T-helper 2 cell treated with Interferon-gamma antibody and Interleukin-4, amounts not matched to agents 5 μg/mL and 100 μg/mL, for 36 hours (primary cell): Measurements from ENCODE around the gene MEI1.

Source experiments
- DNase-seq: peaks from one replicate; pipeline ENCODE4 v3.0.0; 2021; ENCODE audit warnings: low spot score
- H3K27ac Mint-ChIP-seq: one replicate; pipeline ENCODE4 v1.8.0; 2021; ENCODE audit warnings: mild to moderate bottlenecking, mixed read lengths
- H3K27me3 Mint-ChIP-seq: one replicate; pipeline ENCODE4 v1.8.0; 2021; ENCODE audit warnings: low read depth, mixed read lengths
- H3K36me3 Mint-ChIP-seq: one replicate; pipeline ENCODE4 v1.8.0; 2021; ENCODE audit warnings: low read depth, mixed read lengths
- H3K4me1 Mint-ChIP-seq: one replicate; pipeline ENCODE4 v1.8.0; 2021; ENCODE audit warnings: low read depth, mixed read lengths
- H3K4me3 Mint-ChIP-seq: one replicate; pipeline ENCODE4 v1.8.0; 2022; ENCODE audit warnings: mild to moderate bottlenecking, moderate library complexity, mixed read lengths
- H3K9me3 Mint-ChIP-seq: one replicate; pipeline ENCODE4 v1.8.0; 2021; ENCODE audit warnings: mixed read lengths

Gene MEI1

DNA sequence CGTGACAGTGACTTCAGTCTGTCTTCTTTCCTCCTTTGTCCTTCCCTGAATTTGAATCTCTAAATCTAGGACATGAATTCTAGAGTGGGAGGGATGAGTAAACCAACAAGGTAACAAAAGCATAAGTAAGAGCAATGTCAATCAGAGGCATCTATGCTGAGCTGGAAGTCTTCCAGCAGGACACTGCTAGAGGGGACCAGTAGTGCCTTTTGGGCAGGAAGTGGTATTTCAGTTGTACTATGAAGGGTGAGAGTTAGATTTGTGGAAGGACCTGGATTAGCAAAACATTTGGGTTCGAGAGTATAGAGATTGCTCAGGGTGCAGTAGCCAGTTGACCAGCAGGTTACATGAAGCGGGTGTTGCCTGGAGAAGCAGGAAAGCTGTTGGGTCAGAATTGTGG, 40.3 kb downstream of the MEI1 start:
- Mint-ChIP-seq H3K4me3 (no peak overlapping the region), H3K9me3 (no peaks in the 10 kb centered on the region), H3K4me1 (peaks cover 6% of the 10 kb centered on the region), H3K36me3 (no peaks in the 10 kb centered on the region), H3K27me3 (peaks cover 12% of the 10 kb centered on the region), H3K27ac (no peak overlapping the region)
- DNase-seq: no peak

DNA sequence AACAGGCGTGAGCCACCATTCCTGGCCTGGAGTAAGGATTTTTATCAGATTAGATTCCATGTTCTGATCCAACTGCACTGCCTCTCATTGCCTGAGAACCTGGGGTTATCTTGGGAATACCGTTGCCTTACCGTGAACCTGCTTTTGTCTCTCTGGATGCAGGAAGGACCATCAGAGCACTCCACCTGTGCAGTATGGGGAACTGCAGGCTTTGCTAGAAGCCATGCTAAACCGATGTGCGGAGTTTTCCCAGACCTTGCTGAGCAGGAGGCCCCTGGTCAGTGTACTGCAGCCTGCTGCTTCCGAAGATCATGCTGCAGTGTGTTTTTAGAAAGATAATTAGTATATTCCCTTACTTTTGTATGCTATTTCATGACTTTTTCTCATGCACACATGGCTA, 43.6 kb downstream of the MEI1 start:
- Mint-ChIP-seq H3K4me3 (no peak overlapping the region), H3K27me3 (peaks cover 28% of the 10 kb centered on the region), H3K9me3 (no peaks in the 10 kb centered on the region), H3K36me3 (no peaks in the 10 kb centered on the region), H3K27ac (no peak overlapping the region), H3K4me1 (peaks cover 11% of the 10 kb centered on the region)
- no peak for DNase-seq

DNA sequence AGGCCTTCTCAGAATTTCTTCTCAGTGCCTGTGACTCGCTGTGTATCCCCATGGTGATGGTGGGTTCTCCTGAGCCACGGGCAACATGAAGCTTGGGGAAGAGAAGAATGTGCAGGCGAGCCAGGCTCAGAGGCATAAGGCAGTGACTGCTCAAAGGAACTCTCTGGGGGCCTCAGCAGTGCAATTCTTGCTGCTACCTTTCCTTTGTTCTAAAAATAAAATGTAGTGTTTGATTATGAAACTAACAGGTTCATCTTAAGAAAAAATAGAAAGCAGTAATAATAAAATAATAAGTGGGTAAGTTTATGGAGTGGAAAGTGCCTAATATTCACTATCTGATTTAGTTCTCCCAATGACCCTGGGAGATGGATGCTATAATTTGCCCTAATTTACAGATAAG, 46.7 kb downstream of the MEI1 start:
- Mint-ChIP-seq H3K9me3 (no peaks in the 10 kb centered on the region), H3K36me3 (no peaks in the 10 kb centered on the region), H3K27ac (no peak overlapping the region), H3K4me3 (no peak overlapping the region), H3K4me1 (peaks cover 4% of the 10 kb centered on the region), H3K27me3 (peaks cover 36% of the 10 kb centered on the region)
- no peak for DNase-seq

DNA sequence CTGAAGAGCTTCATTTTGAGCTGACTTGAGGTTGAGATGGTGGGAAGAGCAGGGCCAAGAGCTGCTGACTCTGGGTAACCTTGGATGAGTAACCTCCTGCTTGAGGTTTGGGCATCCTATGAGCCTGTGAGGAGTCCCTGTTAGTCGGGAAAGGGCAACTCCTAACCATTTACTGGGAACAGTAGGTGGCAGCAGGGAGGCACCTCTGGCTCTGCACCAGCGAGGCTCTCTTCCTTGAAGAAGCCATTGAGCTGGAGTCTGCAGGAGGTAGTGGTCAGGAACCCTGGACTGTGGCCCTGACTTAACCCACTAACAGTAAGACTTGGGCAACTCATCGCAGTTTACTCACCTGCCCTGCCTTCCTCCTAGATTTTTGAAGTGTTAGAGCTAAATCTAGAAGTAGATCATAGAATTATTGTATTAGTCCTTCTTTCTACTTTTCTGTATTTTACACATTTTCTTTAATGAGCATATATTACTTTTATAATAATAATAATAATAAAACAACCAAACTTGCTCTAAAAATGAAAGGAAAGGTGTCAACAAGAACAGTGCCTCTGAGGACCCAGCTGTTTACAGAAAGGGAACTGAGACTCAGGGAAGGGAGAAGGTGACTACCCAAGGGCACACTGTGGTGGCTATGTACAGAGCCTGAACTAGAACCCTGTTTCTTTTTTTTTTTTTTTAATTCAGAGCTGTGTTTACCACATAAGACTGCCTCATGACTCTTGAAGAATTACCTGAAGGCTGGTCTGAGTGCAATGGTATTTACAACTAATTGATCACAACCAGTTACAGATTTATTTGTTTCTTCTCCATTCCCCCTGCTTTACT, 47.5 kb downstream of the MEI1 start:
- H3K4me1 Mint-ChIP-seq: peaks cover 4% of the 10 kb centered on the region
- DNase-seq: peak; percentile 50
- H3K36me3 Mint-ChIP-seq: no peaks in the 10 kb centered on the region
- H3K27me3 Mint-ChIP-seq: peaks cover 31% of the 10 kb centered on the region
- no peak overlapping the region for H3K27ac Mint-ChIP-seq
- no peaks in the 10 kb centered on the region for H3K9me3 Mint-ChIP-seq
- H3K4me3 Mint-ChIP-seq: no peak overlapping the region

DNA sequence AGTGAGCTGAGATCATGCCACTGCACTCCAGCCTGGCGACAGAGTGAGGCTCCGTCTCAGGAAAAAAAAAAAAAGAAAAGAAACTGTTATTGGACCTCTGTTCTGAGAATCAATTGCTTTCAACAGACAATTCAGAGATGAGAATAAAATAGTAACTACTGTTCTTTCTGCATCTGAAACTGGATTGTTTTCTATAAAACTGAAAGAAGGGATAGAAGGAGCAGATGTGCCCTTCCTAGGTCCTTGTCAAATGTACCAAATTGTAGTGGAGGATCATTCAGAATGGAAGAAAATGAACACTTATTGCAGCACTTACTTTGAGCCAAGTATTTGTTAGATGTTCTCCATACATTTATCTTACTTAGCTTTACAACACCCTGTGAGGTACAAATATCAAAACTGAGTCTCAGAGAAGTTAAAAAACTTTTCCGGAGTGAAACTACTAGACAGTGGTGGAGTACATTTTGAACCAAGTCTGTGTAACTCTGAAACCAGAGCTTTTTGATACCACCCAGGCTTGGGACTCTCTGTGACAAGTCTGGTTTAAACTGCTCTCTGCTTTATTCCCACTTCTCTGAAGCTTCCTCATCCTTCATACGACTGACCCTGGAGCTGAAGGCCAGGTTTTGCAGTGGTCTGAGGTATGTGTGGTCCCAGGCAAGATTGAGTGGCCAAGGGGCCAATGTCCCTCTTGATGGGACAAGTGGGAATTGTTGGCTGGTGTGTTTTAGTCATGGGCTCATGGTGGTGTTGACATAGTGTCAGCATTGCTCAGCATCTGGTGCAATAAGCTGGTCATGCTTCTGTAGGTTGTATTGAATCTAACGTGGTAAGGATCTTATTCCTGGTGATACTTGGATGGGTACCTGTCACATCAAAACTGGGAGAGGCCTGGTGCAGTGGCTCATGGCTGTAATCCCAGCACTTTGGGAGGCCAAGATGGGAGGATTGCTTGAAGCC, 53.0 kb downstream of the MEI1 start:
- DNase-seq: no peak
- Mint-ChIP-seq H3K4me3 (no peak overlapping the region), H3K9me3 (no peaks in the 10 kb centered on the region), H3K4me1 (no peaks in the 10 kb centered on the region), H3K27ac (peak overlapping the region; percentile 33), H3K36me3 (no peaks in the 10 kb centered on the region), H3K27me3 (peaks cover 8% of the 10 kb centered on the region)

DNA sequence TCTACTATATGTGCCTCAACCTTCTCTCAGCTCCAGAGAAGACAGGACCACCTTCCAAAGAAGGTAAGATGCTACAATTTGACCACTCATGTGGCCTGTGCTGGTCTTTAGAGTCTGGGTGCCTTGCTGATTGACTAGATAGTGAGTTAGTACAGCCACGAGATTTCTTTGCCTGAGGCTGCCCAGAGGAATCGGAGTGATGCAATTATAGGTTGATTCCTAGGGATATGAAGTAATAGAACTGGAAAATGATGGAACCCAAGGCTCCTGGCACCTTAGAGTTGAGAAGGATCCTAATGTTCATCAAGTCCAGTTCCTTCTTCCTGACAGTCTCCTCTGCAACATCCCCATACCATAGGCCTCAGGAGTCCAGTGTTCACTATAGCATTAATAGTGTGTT, 54.7 kb downstream of the MEI1 start:
- Mint-ChIP-seq H3K9me3 (no peaks in the 10 kb centered on the region), H3K27me3 (peaks cover 5% of the 10 kb centered on the region), H3K4me3 (no peak overlapping the region), H3K36me3 (no peaks in the 10 kb centered on the region), H3K4me1 (no peaks in the 10 kb centered on the region), H3K27ac (no peak overlapping the region)
- no peak for DNase-seq

DNA sequence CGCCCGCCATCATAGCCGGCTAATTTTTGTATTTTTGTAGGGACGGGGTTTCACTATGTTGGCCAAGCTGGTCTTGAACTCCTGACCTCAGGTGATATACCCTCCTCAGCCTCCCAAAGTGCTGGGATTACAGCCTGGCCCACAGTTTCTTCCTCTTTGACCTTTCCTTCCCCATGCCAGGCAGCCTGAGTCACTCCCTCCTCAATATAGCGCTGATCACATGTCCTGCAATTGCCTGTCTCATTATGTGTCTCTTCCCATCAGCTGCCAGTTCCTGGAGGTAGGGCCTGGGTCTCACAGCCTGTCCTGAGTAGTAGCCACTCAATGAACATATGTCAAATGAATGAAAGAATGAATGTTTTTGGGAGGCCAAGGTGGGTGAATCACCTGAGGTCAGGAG, 58.2 kb downstream of the MEI1 start:
- no peak for DNase-seq
- Mint-ChIP-seq H3K36me3 (no peaks in the 10 kb centered on the region), H3K27ac (no peak overlapping the region), H3K9me3 (no peaks in the 10 kb centered on the region), H3K27me3 (no peaks in the 10 kb centered on the region), H3K4me3 (no peak overlapping the region), H3K4me1 (no peaks in the 10 kb centered on the region)

DNA sequence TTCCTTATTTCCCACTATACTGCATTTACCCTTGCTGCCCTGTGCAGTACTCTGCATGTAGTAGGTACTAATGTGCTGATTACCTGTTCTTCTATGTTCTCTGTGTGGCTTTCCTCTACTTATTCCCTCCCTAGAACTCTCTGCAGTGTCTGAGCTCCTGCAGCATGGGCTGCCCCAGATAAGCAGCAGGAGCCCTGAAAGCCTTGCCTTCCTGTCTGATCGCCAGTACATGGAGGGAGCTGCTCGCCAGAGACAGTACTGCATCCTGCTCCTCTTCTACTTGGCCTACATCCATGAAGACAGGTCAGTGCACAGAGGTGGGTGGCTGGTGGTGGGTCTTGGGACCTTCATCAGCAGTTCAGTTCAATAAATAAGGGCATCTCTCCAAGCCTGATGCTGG, 58.9 kb downstream of the MEI1 start:
- Mint-ChIP-seq H3K36me3 (no peaks in the 10 kb centered on the region), H3K9me3 (no peaks in the 10 kb centered on the region), H3K4me1 (peaks cover 2% of the 10 kb centered on the region), H3K4me3 (no peak overlapping the region), H3K27me3 (no peaks in the 10 kb centered on the region), H3K27ac (no peak overlapping the region)
- DNase-seq: no peak

DNA sequence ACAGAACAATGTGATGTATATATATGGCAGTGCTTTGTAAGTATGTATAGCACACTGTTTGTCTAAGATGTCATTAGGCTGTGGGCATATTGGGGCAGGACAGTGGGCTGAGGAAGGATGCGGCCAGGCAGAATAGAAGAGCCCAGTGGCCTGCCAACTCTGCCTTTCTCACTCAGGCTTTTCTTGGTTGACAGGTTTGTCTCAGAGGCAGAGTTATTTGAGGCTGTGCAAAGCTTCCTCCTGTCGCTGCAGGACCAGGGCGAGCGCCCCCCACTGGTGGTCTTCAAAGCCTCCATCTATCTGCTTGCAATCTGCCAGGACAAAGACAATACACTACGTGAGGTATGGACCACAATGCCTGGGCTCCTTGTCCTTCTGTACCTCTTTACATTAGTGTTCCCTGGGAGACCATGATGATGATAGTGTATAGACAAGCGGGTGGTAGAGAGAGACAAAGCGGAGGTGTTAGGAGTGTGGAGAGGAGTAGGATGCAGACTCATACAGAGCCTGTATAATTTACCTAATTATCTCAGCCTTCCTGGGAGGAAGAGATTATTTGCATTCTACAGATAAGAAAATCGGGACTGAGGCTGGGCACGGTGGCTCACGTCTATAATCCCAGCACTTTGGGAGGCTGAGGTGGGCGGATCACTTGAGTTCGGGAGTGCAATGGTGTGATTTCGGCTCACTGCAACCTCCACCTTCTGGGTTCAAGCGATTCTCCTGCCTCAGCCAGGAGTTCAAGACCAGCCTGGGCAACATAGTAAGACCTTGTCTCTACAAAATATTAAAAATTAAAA, 63.9 kb downstream of the MEI1 start:
- Mint-ChIP-seq H3K9me3 (no peaks in the 10 kb centered on the region), H3K27me3 (peaks cover 2% of the 10 kb centered on the region), H3K27ac (no peak overlapping the region), H3K36me3 (no peaks in the 10 kb centered on the region), H3K4me1 (peaks cover 6% of the 10 kb centered on the region), H3K4me3 (no peak overlapping the region)
- no peak for DNase-seq

DNA sequence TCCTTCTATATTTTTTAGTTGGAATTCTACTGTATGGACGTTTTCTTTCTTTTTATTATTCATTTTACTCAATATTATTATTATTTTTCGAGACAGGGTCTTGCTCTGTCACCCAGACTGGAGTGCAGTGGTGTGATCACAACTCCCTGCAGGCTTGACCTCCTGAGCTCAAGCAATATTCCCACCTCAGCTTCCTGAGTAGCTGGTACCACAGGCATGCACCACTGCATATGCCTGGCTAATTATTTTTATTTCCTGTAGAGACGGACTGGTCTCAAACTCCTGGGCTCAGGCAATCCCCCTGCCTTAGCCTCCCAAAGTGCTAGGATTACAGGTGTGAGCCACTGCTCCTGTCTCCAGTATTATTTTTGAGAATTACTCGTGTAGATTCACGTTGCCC, 67.2 kb downstream of the MEI1 start:
- H3K4me3 Mint-ChIP-seq: no peak overlapping the region
- no peaks in the 10 kb centered on the region for H3K36me3 Mint-ChIP-seq
- H3K9me3 Mint-ChIP-seq: no peaks in the 10 kb centered on the region
- H3K27me3 Mint-ChIP-seq: peaks cover 2% of the 10 kb centered on the region
- peaks cover 9% of the 10 kb centered on the region for H3K4me1 Mint-ChIP-seq
- H3K27ac Mint-ChIP-seq: no peak overlapping the region
- DNase-seq: no peak

DNA sequence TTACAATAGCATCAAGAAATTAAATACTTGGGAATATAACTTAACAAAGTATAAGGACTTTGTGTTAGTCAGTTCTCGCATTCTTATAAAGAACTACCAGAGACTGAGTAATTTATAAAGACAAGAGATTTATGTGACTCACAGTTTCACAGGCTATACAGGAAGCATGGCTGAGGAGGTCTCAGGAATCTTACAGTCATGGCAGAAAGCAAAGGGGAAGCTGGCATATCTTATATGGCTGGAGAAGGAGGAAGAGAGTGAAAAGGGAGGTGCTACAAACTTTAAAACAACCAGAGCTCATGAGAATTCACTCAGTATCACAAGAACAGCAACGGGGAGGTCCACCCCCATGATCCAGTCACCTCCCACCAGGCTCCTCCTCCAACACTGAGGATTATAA, 69.1 kb downstream of the MEI1 start:
- no peak overlapping the region for H3K27ac Mint-ChIP-seq

DNA sequence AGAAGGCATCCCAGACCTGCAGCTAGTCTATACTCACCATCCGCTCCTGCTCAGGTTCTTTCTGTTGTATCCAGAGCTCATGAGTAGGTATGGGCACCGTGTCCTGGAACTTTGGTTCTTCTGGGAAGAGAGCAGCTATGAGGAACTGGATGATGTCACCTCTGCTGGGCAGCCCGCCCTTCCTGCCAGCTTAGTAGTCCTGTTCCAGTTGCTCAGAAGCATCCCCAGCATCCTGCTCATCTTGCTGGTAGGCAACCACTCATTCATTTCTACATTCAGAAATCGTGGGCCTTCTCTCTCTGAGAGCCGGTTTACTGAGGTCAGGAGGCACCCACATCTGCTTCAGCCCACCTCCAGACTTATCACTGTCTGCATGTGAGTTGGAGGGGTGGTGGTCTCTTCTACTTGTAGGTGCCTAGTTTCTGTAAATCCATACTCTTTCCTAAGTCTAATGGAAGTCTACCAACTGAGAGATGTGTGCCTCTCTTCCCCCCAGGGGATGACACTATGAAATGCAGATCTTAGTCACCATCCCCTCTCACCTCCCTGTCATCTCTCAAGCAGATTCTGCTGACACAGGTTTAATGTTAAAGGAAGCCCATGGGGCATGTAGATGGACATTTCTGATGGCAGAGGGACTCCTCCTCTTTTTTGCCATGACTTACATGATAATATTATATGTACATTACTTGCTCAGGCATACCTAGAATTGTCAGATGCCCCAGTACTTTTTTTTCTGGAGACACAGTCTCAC, 71.6 kb downstream of the MEI1 start:
- Mint-ChIP-seq H3K4me1 (peaks cover 4% of the 10 kb centered on the region), H3K4me3 (no peak overlapping the region), H3K27ac (no peak overlapping the region), H3K27me3 (no peaks in the 10 kb centered on the region), H3K36me3 (no peaks in the 10 kb centered on the region), H3K9me3 (no peaks in the 10 kb centered on the region)
- no peak for DNase-seq

More for the DNA sequence above, 69.1 kb downstream of the MEI1 start:
- Mint-ChIP-seq H3K27me3 (peaks cover 2% of the 10 kb centered on the region), H3K36me3 (no peaks in the 10 kb centered on the region), H3K4me1 (peaks cover 4% of the 10 kb centered on the region), H3K9me3 (no peaks in the 10 kb centered on the region), H3K4me3 (no peak overlapping the region)
- no peak for DNase-seq

DNA sequence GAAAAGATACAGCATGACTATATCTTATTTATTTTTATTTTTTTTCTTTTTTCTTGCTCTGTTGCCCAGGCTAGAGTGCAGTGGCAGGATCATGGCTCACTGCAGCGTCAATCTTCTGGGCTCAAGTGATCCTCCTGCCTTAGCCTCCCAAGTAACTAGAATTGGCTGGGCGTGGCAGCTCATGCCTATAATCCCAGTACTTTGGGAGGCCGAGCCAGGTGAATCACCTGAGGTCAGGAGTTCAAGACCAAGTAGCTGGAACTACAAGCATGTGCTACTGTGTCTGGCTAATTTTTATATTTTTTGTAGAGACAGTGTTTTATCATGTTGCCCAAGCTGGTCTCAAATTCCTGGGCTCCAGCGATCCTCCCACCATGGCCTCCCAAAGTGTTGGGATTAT, 72.9 kb downstream of the MEI1 start:
- no peak overlapping the region for H3K4me3 Mint-ChIP-seq
- no peaks in the 10 kb centered on the region for H3K36me3 Mint-ChIP-seq
- no peak for DNase-seq
- H3K4me1 Mint-ChIP-seq: peaks cover 4% of the 10 kb centered on the region
- H3K27me3 Mint-ChIP-seq: no peaks in the 10 kb centered on the region
- no peaks in the 10 kb centered on the region for H3K9me3 Mint-ChIP-seq
- H3K27ac Mint-ChIP-seq: no peak overlapping the region
